GM13976 (cell line): ENCODE results near the gene PIGR.
A peak's percentile ranks its signal among the peaks of the same experiment; 100 is the strongest.

ENCODE experiments used
- DNase-seq: peaks from one replicate; pipeline ENCODE4 v3.0.0; 2012; ENCODE audit warnings: low spot score
- CTCF ChIP-seq: IDR thresholded peaks from 2 replicates; pipeline ENCODE4 v1.5.1; 2012; ENCODE audit warnings: borderline replicate concordance, mild to moderate bottlenecking; ENCODE audit not compliant: insufficient read depth; ENCODE audit errors: extremely low read depth, missing control alignments, control extremely low read depth
- in situ Hi-C: fragments of 300-500 bp; cut with MboI; formaldehyde crosslinking; loops from one replicate; pipeline ENCODE4 v1.12.0; 2022; ENCODE audit warnings: low sequenced_read_pairs, mixed read lengths, inconsistent platforms; ENCODE audit not compliant: unreplicated experiment

The PIGR gene

GRCh38 chr1:206913766-206914537 is 32.3 kb downstream of the PIGR start:
- in situ Hi-C loops = loop anchor here (5.0 kb wide), 1 partner anchor 177 kb away; no protein-coding TSS in a partner anchor
- no peak for TF ChIP-seq CTCF
- DNase-seq = no peak

GRCh38 chr1:206912445-206913095 is 33.7 kb downstream of the PIGR start:
- in situ Hi-C loops = loop anchor here (5.0 kb wide), 1 partner anchor 175 kb away; no protein-coding TSS in a partner anchor
- peak; percentile 74 for DNase-seq
- TF ChIP-seq CTCF = peak; percentile 71

GRCh38 chr1:206911064-206911663 is 35.1 kb downstream of the PIGR start:
- peak; percentile 33 for TF ChIP-seq CTCF
- in situ Hi-C loops = loop anchor here (5.0 kb wide), 1 partner anchor 174 kb away; no protein-coding TSS in a partner anchor
- DNase-seq = peak; percentile 62

GRCh38 chr1:206909883-206910318 is 36.4 kb downstream of the PIGR start:
- in situ Hi-C loops = loop anchor here (5.0 kb wide), 1 partner anchor 173 kb away; no protein-coding TSS in a partner anchor
- no peak for TF ChIP-seq CTCF
- DNase-seq = no peak

GRCh38 chr1:206909161-206909882 is 36.9 kb downstream of the PIGR start:
- in situ Hi-C loops = no loop called here
- DNase-seq = no peak
- TF ChIP-seq CTCF = no peak

- in situ Hi-C loops = no loop called here
- TF ChIP-seq CTCF = no peak
- no peak for DNase-seq
Measured at GRCh38 chr1:206908038-206908437, 38.2 kb downstream of the PIGR start.
